Kasumi-1 (cell line): ENCODE results near the gene ATXN7L1.

Experiments used
- DNase-seq, 2 experiments: peaks; one replicate each; lab custom pipeline; 2025; lab: John Stamatoyannopoulos, UW

Gene ATXN7L1

GRCh38 chr7:105580022-105580740, 296.2 kb downstream of the ATXN7L1 start:
- no peak for DNase-seq

GRCh38 chr7:105578496-105578895, 297.9 kb downstream of the ATXN7L1 start:
- DNase-seq: no peak

- no peak for DNase-seq
These were observed 299.1 kb downstream of the ATXN7L1 start for GRCh38 chr7:105577251-105577650.

- DNase-seq: no peak
These were observed 304.5 kb downstream of the ATXN7L1 start for GRCh38 chr7:105571891-105572290.

GRCh38 chr7:105567821-105568220, 308.6 kb downstream of the ATXN7L1 start:
- no peak for DNase-seq

GRCh38 chr7:105567024-105567423, 309.4 kb downstream of the ATXN7L1 start:
- DNase-seq: no peak

- no peak for DNase-seq
These were observed 311.2 kb downstream of the ATXN7L1 start for GRCh38 chr7:105565190-105565589.

GRCh38 chr7:105559926-105560325, 316.5 kb downstream of the ATXN7L1 start:
- DNase-seq: no peak
